H1 (cell line): ENCODE results near the gene RNF126. TPM values are rescaled to one million over a fixed set of nuclear protein-coding genes. Genes with fewer than 3 reads are reported as not detected.

ENCODE experiments used
- CTCF ChIA-PET: fragments of 300-600 bp; sonication (Branson Sonifier 250); formaldehyde crosslinking; loops from one replicate; lab custom pipeline; 2021; ENCODE audit not compliant: partially characterized antibody; lab: Charles Lee
- POLR2A ChIA-PET: fragments of 300-600 bp; sonication (Branson Sonifier 250); formaldehyde crosslinking; loops from one replicate; lab custom pipeline; 2021; ENCODE audit warnings: inconsistent platforms; ENCODE audit not compliant: partially characterized antibody; lab: Charles Lee
- DNase-seq, 2 experiments: peaks; one replicate each; pipeline versions ENCODE4 v3.0.0 to v3.0.0-alpha.2; 2010 to 2022; ENCODE audit warnings: low spot score in 2 of 2, low read depth in 1 of 2, mixed read lengths in 1 of 2
- FAIRE-seq: peaks from 2 replicates; lab custom pipeline; 2011; peaks lifted over from hg19 to GRCh38; lab: Jason Lieb, UNC
- H2AFZ ChIP-seq: 2 replicates; pipeline ENCODE4 v1.8.1; 2012; ENCODE audit warnings: low read length, inconsistent platforms
- H2AK5ac ChIP-seq: 2 replicates; pipeline ENCODE4 v1.6.1; 2013; ENCODE audit warnings: low read depth, low read length
- H2BK120ac ChIP-seq: replicated peaks from 2 replicates; pipeline ENCODE3; 2013; ENCODE audit warnings: low read depth, low read length, inconsistent platforms
- H2BK12ac ChIP-seq: 2 replicates; pipeline ENCODE4 v1.6.1; 2013; ENCODE audit warnings: low read depth, low read length
- H2BK15ac ChIP-seq: 2 replicates; pipeline ENCODE4 v1.6.1; 2013; ENCODE audit warnings: low read length
- H2BK20ac ChIP-seq: 2 replicates; pipeline ENCODE4 v1.6.1; 2013; ENCODE audit warnings: low read length
- H2BK5ac ChIP-seq: 2 replicates; pipeline ENCODE4 v1.6.1; 2013; ENCODE audit warnings: low read depth, low read length
- H3K14ac ChIP-seq: 2 replicates; pipeline ENCODE4 v1.6.1; 2013; ENCODE audit warnings: inconsistent platforms; ENCODE audit not compliant: insufficient read length
- H3K18ac ChIP-seq: 2 replicates; pipeline ENCODE4 v1.6.1; 2013; ENCODE audit warnings: low read length; ENCODE audit errors: extremely low read depth
- H3K23ac ChIP-seq: 2 replicates; pipeline ENCODE4 v1.6.1; 2013; ENCODE audit warnings: inconsistent platforms; ENCODE audit not compliant: insufficient read length
- H3K23me2 ChIP-seq: 2 replicates; pipeline ENCODE4 v1.6.1; 2013; ENCODE audit warnings: low read depth, low read length
- H3K27ac ChIP-seq: 2 replicates; pipeline ENCODE4 v1.6.1; 2011; ENCODE audit warnings: low read depth, low read length, inconsistent platforms
- H3K27me3 ChIP-seq, 4 experiments: replicated peaks in 1 of 4; 1 replicate in 1 of 4; 2 replicates in 3 of 4; pipeline versions ENCODE4 v1.6.1 to v1.8.1; 2011 to 2013; ENCODE audit warnings: low read length in 3 of 4, mild to moderate bottlenecking in 3 of 4, inconsistent platforms in 2 of 4, mixed read lengths in 2 of 4, moderate library complexity in 1 of 4; ENCODE audit not compliant: control insufficient read depth in 3 of 4, insufficient read depth in 3 of 4; ENCODE audit errors: extremely low read depth in 1 of 4
- H3K36me3 ChIP-seq, 4 experiments: 2 replicates each; pipeline versions ENCODE4 v1.6.1 to v1.8.1; 2011 to 2013; ENCODE audit warnings: mild to moderate bottlenecking in 4 of 4, low read length in 3 of 4, moderate library complexity in 2 of 4, control low read depth in 1 of 4, inconsistent platforms in 1 of 4; ENCODE audit not compliant: insufficient read depth in 4 of 4, control insufficient read depth in 2 of 4
- H3K4ac ChIP-seq: replicated peaks from 2 replicates; pipeline ENCODE3; 2013; ENCODE audit warnings: low read length, low read depth, mixed read lengths, inconsistent platforms; ENCODE audit not compliant: insufficient read length
- H3K4me1 ChIP-seq, 4 experiments: replicated peaks in 1 of 4; 1 replicate in 1 of 4; 2 replicates in 3 of 4; pipeline versions ENCODE4 v1.6.1 to v1.8.1; 2011 to 2013; ENCODE audit warnings: low read length in 3 of 4, inconsistent platforms in 2 of 4, mixed read lengths in 1 of 4; ENCODE audit not compliant: insufficient read depth in 4 of 4, control insufficient read depth in 3 of 4
- H3K4me2 ChIP-seq, 2 experiments: 2 replicates each; pipeline versions ENCODE4 v1.6.1 to v1.8.1; 2011 to 2013; ENCODE audit warnings: low read depth in 2 of 2, low read length in 2 of 2, control low read depth in 1 of 2, inconsistent platforms in 1 of 2, mild to moderate bottlenecking in 1 of 2; ENCODE audit not compliant: insufficient read depth in 1 of 2
- H3K4me3 ChIP-seq, 4 experiments: fragments of 200-600, 300-600 bp in 1 of 4; sonication (generic), shearing (Covaris generic), sonication (Bioruptor Twin) in 1 of 4; 2 replicates each; pipeline versions ENCODE4 v1.5.1 to v1.8.1; 2011 to 2016; ENCODE audit warnings: low read length in 4 of 4, low read depth in 3 of 4, control low read depth in 2 of 4, inconsistent platforms in 2 of 4, mild to moderate bottlenecking in 2 of 4, mixed read lengths in 1 of 4, moderate library complexity in 1 of 4; ENCODE audit not compliant: insufficient read depth in 2 of 4; ENCODE audit errors: extremely low read depth in 1 of 4
- H3K56ac ChIP-seq: replicated peaks from 2 replicates; pipeline ENCODE3; 2013; ENCODE audit warnings: low read depth, mild to moderate bottlenecking, mixed read lengths, low read length, inconsistent platforms; ENCODE audit not compliant: insufficient read length
- H3K79me1 ChIP-seq: 2 replicates; pipeline ENCODE4 v1.6.1; 2013; ENCODE audit warnings: low read depth, low read length, control low read depth
- H3K79me2 ChIP-seq, 2 experiments: 2 replicates each; pipeline versions ENCODE4 v1.6.1 to v1.8.1; 2012 to 2013; ENCODE audit warnings: low read length in 2 of 2, mild to moderate bottlenecking in 2 of 2, inconsistent platforms in 1 of 2; ENCODE audit not compliant: insufficient read depth in 2 of 2, control insufficient read depth in 1 of 2
- H3K9ac ChIP-seq, 4 experiments: replicated peaks in 1 of 4; 1 replicate in 1 of 4; 2 replicates in 3 of 4; pipeline versions ENCODE4 v1.6.1 to v1.8.1; 2011 to 2013; ENCODE audit warnings: low read depth in 3 of 4, low read length in 3 of 4, control low read depth in 2 of 4, mild to moderate bottlenecking in 2 of 4, moderate library complexity in 2 of 4, inconsistent platforms in 1 of 4; ENCODE audit errors: extremely low read depth in 1 of 4
- H3K9me3 ChIP-seq, 2 experiments: 2 replicates each; pipeline versions ENCODE4 v1.6.1 to v1.8.1; 2012 to 2013; ENCODE audit warnings: mild to moderate bottlenecking in 2 of 2, moderate library complexity in 2 of 2, control low read depth in 1 of 2, inconsistent platforms in 1 of 2, low read depth in 1 of 2, low read length in 1 of 2, mixed read lengths in 1 of 2; ENCODE audit not compliant: insufficient read depth in 2 of 2
- H4K20me1 ChIP-seq, 2 experiments: replicated peaks in 1 of 2; 2 replicates each; pipeline versions ENCODE3 to v1.8.1; 2011 to 2013; ENCODE audit warnings: inconsistent platforms in 2 of 2, low read length in 2 of 2, mild to moderate bottlenecking in 1 of 2; ENCODE audit not compliant: insufficient read depth in 2 of 2, control insufficient read depth in 1 of 2
- H4K5ac ChIP-seq: 2 replicates; pipeline ENCODE4 v1.6.1; 2013; ENCODE audit warnings: low read length, low read depth, mixed read lengths, inconsistent platforms; ENCODE audit not compliant: insufficient read length
- H4K8ac ChIP-seq: 2 replicates; pipeline ENCODE4 v1.8.0; 2013; ENCODE audit warnings: mild to moderate bottlenecking, moderate library complexity, low read length, inconsistent platforms; ENCODE audit not compliant: insufficient read depth; ENCODE audit errors: extremely low read depth
- H4K91ac ChIP-seq: replicated peaks from 2 replicates; pipeline ENCODE3; 2013; ENCODE audit warnings: low read length, mixed read lengths, inconsistent platforms; ENCODE audit not compliant: insufficient read length
- CBX5 ChIP-seq: fragments of 300-800, 300-1000 bp; sonication (generic); IDR thresholded peaks from 2 replicates; pipeline ENCODE4 v1.7.1; 2016; ENCODE audit warnings: antibody characterized with exemption, low read length, low read depth
- CBX8 ChIP-seq: fragments of 300-800, 300-1000 bp; sonication (generic); IDR thresholded peaks from 2 replicates; pipeline ENCODE4 v1.7.1; 2016; ENCODE audit warnings: low read depth, low read length, borderline replicate concordance
- CHD2 ChIP-seq: IDR thresholded peaks from 2 replicates; pipeline ENCODE4 v1.6.1; 2012; ENCODE audit warnings: low read length, improper control_type of control experiment
- CTBP2 ChIP-seq: IDR thresholded peaks from 2 replicates; pipeline ENCODE4 v1.7.0; 2011; ENCODE audit warnings: borderline replicate concordance, mild to moderate bottlenecking, moderate library complexity, mixed read lengths, low read length; ENCODE audit not compliant: insufficient read depth, insufficient read length
- RFX5 ChIP-seq: IDR thresholded peaks from 2 replicates; pipeline ENCODE4 v1.6.1; 2011; ENCODE audit warnings: low read depth, low read length, improper control_type of control experiment, borderline replicate concordance
- RNF2 ChIP-seq: fragments of 200-900, 300-1000 bp; sonication (generic); IDR thresholded peaks from 2 replicates; pipeline ENCODE4 v1.7.1; 2016; ENCODE audit warnings: borderline replicate concordance, low read depth, mild to moderate bottlenecking, antibody characterized with exemption, low read length; ENCODE audit not compliant: poor library complexity, severe bottlenecking; ENCODE audit errors: missing control alignments
- RXRA ChIP-seq: IDR thresholded peaks from 2 replicates; pipeline ENCODE4 v1.6.1; 2011; ENCODE audit warnings: low read depth, mild to moderate bottlenecking, low read length, moderate library complexity; ENCODE audit not compliant: insufficient read depth
- SIRT6 ChIP-seq: IDR thresholded peaks from one replicate; pipeline ENCODE4 v1.7.1; 2012; ENCODE audit warnings: low read length, inconsistent platforms
- TAF1 ChIP-seq: IDR thresholded peaks from 2 replicates; pipeline ENCODE4 v1.6.1; 2011; ENCODE audit warnings: mild to moderate bottlenecking, low read depth, low read length
- TEAD4 ChIP-seq: IDR thresholded peaks from 2 replicates; pipeline ENCODE4 v1.6.1; 2012; ENCODE audit warnings: low read depth, low read length, inconsistent platforms, mixed read lengths
- WGBS, 2 experiments: shearing (Covaris generic) in 1 of 2; methylation state at CpG; one replicate each; pipeline versions ENCODE4 v1.1.6 to v1.1.7; 2013 to 2015; ENCODE audit warnings: low lambda C conversion rate in 2 of 2, mixed read lengths in 2 of 2, inconsistent platforms in 1 of 2, low coverage in 1 of 2, missing lambda C conversion rate in 1 of 2; ENCODE audit not compliant: insufficient replicate concordance in 2 of 2, insufficient coverage in 1 of 2, insufficient read length in 1 of 2; ENCODE audit errors: extremely low coverage in 1 of 2, missing lambda C conversion rate in 1 of 2; 5-methylcytosine and 5-hydroxymethylcytosine counted together
- polyA plus RNA-seq, 7 experiments: library from polyadenylated mRNA; depleted of rRNA in 3 of 7; stranded (reverse) in 5 of 7; unstranded in 2 of 7; fragments of >200 nt in 5 of 7; fragments of 200-250 nt in 2 of 7; gene quantifications; 1 replicate in 5 of 7; 2 replicates in 1 of 7; 4 replicates in 1 of 7; pipeline versions ENCODE4 v1.2.1 to v1.2.3, GENCODE V29; 2011 to 2013; ENCODE audit warnings: missing spikeins in 2 of 7, mixed read lengths in 2 of 7
- total RNA-seq: library from RNA; stranded (reverse); fragmentation: NEBNext Ultra II Directional; extraction: Animal tissue kit (Norgen Biotek cat#: 25700); gene quantifications from 2 replicates; pipeline ENCODE4 v1.2.1, GENCODE V29; 2021

The RNF126 gene
- total and polyA plus RNA-seq, 2 of the 8 experiments (the other 6 are each of a cell fraction or from before 2014, with no cell fraction given) = 21.8 to 68.0 TPM

- FAIRE-seq (no peak), DNase-seq (no peak)
- Histone ChIP-seq H2AFZ (no peak overlapping the region), H2BK20ac (no peak overlapping the region), H4K20me1 (peaks cover 5 to 11% of the 10 kb centered on the region in 2 experiments), H3K56ac (no peak overlapping the region), H3K23ac (no peak overlapping the region), H3K18ac (no peak overlapping the region), H4K91ac (no peak overlapping the region), H2BK5ac (no peak overlapping the region), H4K5ac (no peak overlapping the region), H3K79me2 (no peaks in the 10 kb centered on the region), H3K4me1 (no peaks in the 10 kb centered on the region; a peak in 1 of 7 replicates), H2BK120ac (no peak overlapping the region), H2BK15ac (no peak overlapping the region), H3K9ac (no peak overlapping the region), H3K27me3 (peaks cover 0 to under 1% (median 0%) of the 10 kb centered on the region in 4 experiments; a peak in 3 of 7 replicates), H4K8ac (no peak overlapping the region), H3K23me2 (peaks cover 2% of the 10 kb centered on the region; the same call in 1 of the 2 replicates), H3K79me1 (no peaks in the 10 kb centered on the region; the same call in 1 of the 2 replicates), H3K4ac (no peak overlapping the region), H2AK5ac (no peak overlapping the region), H3K36me3 (peaks cover 0 to 42% (median 16%) of the 10 kb centered on the region in 4 experiments; a peak in 6 of 8 replicates), H3K14ac (no peak overlapping the region), H3K9me3 (no peaks in the 10 kb centered on the region), H3K4me2 (no peak overlapping the region), H2BK12ac (no peak overlapping the region), H3K4me3 (no peak overlapping the region), H3K27ac (no peak overlapping the region)
- CTCF ChIA-PET = interaction anchor here (0.6 kb wide), 1 partner anchor 18 kb away, joined by 4 read pairs; no protein-coding TSS in a partner anchor
- 91% methylated on average over 19 of the region's 28 CpGs; no CpG with 5 or more reads in 1 of the 2 experiments for WGBS, 2 experiments
- POLR2A ChIA-PET = no interaction called here
- TF ChIP-seq RXRA (no peak), TEAD4 (no peak), RNF2 (no peak), CTBP2 (no peak), CHD2 (no peak), RFX5 (no peak), CBX5 (no peak), SIRT6 (no peak), CBX8 (no peak), TAF1 (no peak)
Measured at GRCh38 chr19:644363-644762, 18.7 kb downstream of the RNF126 start.
